K562 (cell line): ENCODE data around the gene PPP3CB. TPM values are rescaled to one million over a fixed set of nuclear protein-coding genes. Genes with fewer than 3 reads are reported as not detected.

Experiments used
- AFF1 ChIP-seq, 2 experiments: fragments of 450-650 bp; IDR thresholded peaks; 2 replicates each; pipeline ENCODE4 v1.6.1; 2018; ENCODE audit warnings: mild to moderate bottlenecking in 2 of 2, low read depth in 1 of 2; ENCODE audit not compliant: partially characterized antibody in 2 of 2
- FOXP4 ChIP-seq: sonication (generic); formaldehyde crosslinking; IDR thresholded peaks from 2 replicates; pipeline ENCODE4 v1.8.0; 2022; ENCODE audit warnings: mild to moderate bottlenecking, missing genetic modification reagents, borderline replicate concordance
- GTF2F1 ChIP-seq: IDR thresholded peaks from 2 replicates; pipeline ENCODE4 v1.6.1; 2011; ENCODE audit warnings: low read depth, low read length, improper control_type of control experiment
- HDAC1 ChIP-seq, 2 experiments: fragments of 450-650 bp; IDR thresholded peaks; 2 replicates each; pipeline ENCODE4 v1.6.1; 2016 to 2017; ENCODE audit warnings: inconsistent platforms in 1 of 2, mild to moderate bottlenecking in 1 of 2, moderate library complexity in 1 of 2
- KDM4B ChIP-seq, 2 experiments: fragments of 450-650 bp in 1 of 2; sonication (generic) in 1 of 2; IDR thresholded peaks; 2 replicates each; pipeline ENCODE4 v1.6.1; 2016 to 2017; ENCODE audit warnings: borderline replicate concordance in 2 of 2, antibody characterized with exemption in 1 of 2, low read depth in 1 of 2, mild to moderate bottlenecking in 1 of 2
- LCOR ChIP-seq: sonication (generic); formaldehyde crosslinking; IDR thresholded peaks from 2 replicates; pipeline ENCODE4 v1.8.0; 2022; ENCODE audit warnings: mild to moderate bottlenecking, missing genetic modification reagents
- POLR2B ChIP-seq: fragments of 450-650 bp; IDR thresholded peaks from 2 replicates; pipeline ENCODE4 v1.6.1; 2018; ENCODE audit warnings: low read depth; ENCODE audit not compliant: partially characterized antibody
- PTBP1 ChIP-seq: fragments of 200-400 bp; formaldehyde crosslinking; IDR thresholded peaks from 2 replicates; pipeline ENCODE4 v1.6.1; 2017; ENCODE audit warnings: low read depth, low read length
- RBM22 ChIP-seq: fragments of 200-400 bp; formaldehyde crosslinking; IDR thresholded peaks from 2 replicates; pipeline ENCODE4 v1.6.1; 2018; ENCODE audit warnings: low read length, low read depth; ENCODE audit not compliant: poor library complexity, severe bottlenecking
- SAP30 ChIP-seq: fragments of 200-600 bp; sonication (generic); IDR thresholded peaks from 2 replicates; pipeline ENCODE4 v1.6.1; 2012; ENCODE audit warnings: borderline replicate concordance, low read depth, mild to moderate bottlenecking, moderate library complexity, low read length, control low read depth, inconsistent platforms; ENCODE audit not compliant: insufficient read depth, poor library complexity, severe bottlenecking
- SP2 ChIP-seq: IDR thresholded peaks from 2 replicates; pipeline ENCODE4 v1.6.1; 2011; ENCODE audit warnings: mild to moderate bottlenecking, low read depth, low read length, moderate library complexity; ENCODE audit not compliant: poor library complexity, severe bottlenecking; ENCODE audit errors: extremely low read depth
- TEAD2 ChIP-seq: fragments of 450-650 bp; IDR thresholded peaks from 2 replicates; pipeline ENCODE4 v1.6.1; 2016; ENCODE audit warnings: missing genetic modification characterization, control low read depth, missing compliant biosample characterization
- ZNF263 ChIP-seq: sonication (generic); formaldehyde crosslinking; IDR thresholded peaks from 2 replicates; pipeline ENCODE4 v1.8.0; 2022; ENCODE audit warnings: mild to moderate bottlenecking, missing genetic modification reagents, borderline replicate concordance
- ZNF41 ChIP-seq: fragments of 250-450 bp; sonication (Bioruptor Pico); conservative IDR thresholded peaks from 2 replicates; pipeline ENCODE4 v1.4.0; 2020; ENCODE audit warnings: mild to moderate bottlenecking
- polyA plus RNA-seq, 8 experiments: library from polyadenylated mRNA; depleted of rRNA in 4 of 8; stranded (reverse) in 5 of 8; unstranded in 3 of 8; fragments of >200 nt; fragmentation: Nextera tagmentation in 2 of 8; fragmentation: Illumina TruSeq in 1 of 8; extraction: Ambion mirVana in 2 of 8; extraction: Trizol in 1 of 8; gene quantifications; 2 replicates each; pipeline versions ENCODE4 v1.2.1 to v1.2.3, GENCODE V29; 2011 to 2014; ENCODE audit warnings: inconsistent platforms in 1 of 8, missing spikeins in 1 of 8
- total RNA-seq, 7 experiments: library from RNA; depleted of rRNA in 6 of 7; stranded (reverse); fragments of >200 nt in 6 of 7; fragmentation: Illumina TruSeq in 2 of 7; extraction: Trizol in 2 of 7; gene quantifications; 2 replicates each; pipeline versions ENCODE4 v1.2.1 to v1.2.3, GENCODE V29; 2011 to 2021; ENCODE audit warnings: low replicate concordance in 1 of 7
- TF ChIP-seq, protein P1 (sequence below): fragments of 250-450 bp; sonication (Bioruptor Pico); IDR thresholded peaks from 2 replicates; pipeline ENCODE4 v1.5.0; 2021
- TF ChIP-seq, protein P2 (sequence below): fragments of 200-400 bp; formaldehyde crosslinking; IDR thresholded peaks from 2 replicates; pipeline ENCODE4 v1.6.1; 2017; ENCODE audit warnings: mild to moderate bottlenecking, low read depth, low read length, moderate library complexity

PPP3CB gene
- total and polyA plus RNA-seq, 9 of the 15 experiments (the other 6 are each of a cell fraction or from before 2014, with no cell fraction given): 9.6 to 27.6 (median 17.8) TPM

DNA sequence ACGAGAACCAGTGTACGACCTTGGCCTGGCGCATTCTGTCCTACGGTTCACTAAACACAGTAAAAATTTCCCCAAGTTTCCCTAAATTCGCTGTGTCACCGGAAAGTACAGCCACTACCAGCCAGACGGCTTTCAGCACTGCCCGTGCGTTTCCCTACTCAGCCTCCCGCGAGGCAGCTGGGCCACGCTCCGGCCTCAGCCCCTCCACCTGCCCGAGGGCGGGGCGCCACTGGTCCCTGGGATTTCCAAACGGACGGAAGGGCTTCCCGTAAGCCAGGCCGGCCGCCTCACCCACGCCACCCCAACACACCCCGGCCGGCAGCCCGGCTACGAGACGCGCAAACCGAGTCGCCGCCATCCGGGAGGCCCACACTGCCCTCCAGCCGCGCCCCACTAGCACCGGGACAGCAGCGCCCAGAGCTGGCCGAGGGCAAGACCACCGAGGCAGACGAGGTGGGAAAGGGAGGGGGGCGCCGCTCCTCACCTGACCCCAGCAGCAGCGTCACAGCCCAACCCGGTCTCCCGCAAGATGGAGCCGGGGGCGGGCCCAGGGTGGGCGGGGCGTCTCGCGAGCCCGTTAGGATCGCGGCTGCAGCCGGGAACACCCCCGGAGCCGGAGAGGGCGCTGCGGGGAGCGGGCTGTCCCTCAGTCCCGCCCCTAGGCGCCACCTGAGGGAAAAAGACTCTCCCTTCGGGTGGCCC lies 82.1 kb downstream of the PPP3CB start, which contains the start of gene ANXA7 (continued):
- TF ChIP-seq, protein P1, sequence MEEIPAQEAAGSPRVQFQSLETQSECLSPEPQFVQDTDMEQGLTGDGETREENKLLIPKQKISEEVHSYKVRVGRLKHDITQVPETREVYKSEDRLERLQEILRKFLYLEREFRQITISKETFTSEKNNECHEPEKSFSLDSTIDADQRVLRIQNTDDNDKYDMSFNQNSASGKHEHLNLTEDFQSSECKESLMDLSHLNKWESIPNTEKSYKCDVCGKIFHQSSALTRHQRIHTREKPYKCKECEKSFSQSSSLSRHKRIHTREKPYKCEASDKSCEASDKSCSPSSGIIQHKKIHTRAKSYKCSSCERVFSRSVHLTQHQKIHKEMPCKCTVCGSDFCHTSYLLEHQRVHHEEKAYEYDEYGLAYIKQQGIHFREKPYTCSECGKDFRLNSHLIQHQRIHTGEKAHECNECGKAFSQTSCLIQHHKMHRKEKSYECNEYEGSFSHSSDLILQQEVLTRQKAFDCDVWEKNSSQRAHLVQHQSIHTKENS (CRISPR knock-in tag): no peak
- TF ChIP-seq ZNF263 (CRISPR knock-in tag) (0 out of 2 replicates have a peak, but pooled peaks have one; percentile 21), GTF2F1 (no peak), KDM4B (IDR thresholded peaks at IDR 0.05; ENCODE audit: borderline replicate concordance in 2 of 2, low read depth in 1 of 2) (peak in 1 of 2 experiments; percentile 67; a peak in 1 of 4 replicates), ZNF41 (no peak), AFF1 (IDR thresholded peaks at IDR 0.05; ENCODE audit: low read depth in 1 of 2, partially characterized antibody in 2 of 2) (peak in 1 of 2 experiments; percentile 42), TEAD2 (no peak), PTBP1 (no peak), RBM22 (peak; percentile 73), FOXP4 (CRISPR knock-in tag) (no peak; the same call in 1 of the 2 replicates), LCOR (CRISPR knock-in tag) (peak; percentile 90; the same call in 1 of the 2 replicates), HDAC1 (IDR thresholded peaks at IDR 0.05) (peak; percentile 58 to 95; a peak in 3 of 4 replicates), SAP30 (peak; percentile 67), SP2 (peak; percentile 22), POLR2B (peak; percentile 92)
- TF ChIP-seq, protein P2, sequence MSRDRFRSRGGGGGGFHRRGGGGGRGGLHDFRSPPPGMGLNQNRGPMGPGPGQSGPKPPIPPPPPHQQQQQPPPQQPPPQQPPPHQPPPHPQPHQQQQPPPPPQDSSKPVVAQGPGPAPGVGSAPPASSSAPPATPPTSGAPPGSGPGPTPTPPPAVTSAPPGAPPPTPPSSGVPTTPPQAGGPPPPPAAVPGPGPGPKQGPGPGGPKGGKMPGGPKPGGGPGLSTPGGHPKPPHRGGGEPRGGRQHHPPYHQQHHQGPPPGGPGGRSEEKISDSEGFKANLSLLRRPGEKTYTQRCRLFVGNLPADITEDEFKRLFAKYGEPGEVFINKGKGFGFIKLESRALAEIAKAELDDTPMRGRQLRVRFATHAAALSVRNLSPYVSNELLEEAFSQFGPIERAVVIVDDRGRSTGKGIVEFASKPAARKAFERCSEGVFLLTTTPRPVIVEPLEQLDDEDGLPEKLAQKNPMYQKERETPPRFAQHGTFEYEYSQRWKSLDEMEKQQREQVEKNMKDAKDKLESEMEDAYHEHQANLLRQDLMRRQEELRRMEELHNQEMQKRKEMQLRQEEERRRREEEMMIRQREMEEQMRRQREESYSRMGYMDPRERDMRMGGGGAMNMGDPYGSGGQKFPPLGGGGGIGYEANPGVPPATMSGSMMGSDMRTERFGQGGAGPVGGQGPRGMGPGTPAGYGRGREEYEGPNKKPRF: no peak
